ENCODE measurements around the gene NOP14. TPM values are rescaled to one million over a fixed set of nuclear protein-coding genes. Genes with fewer than 3 reads are reported as not detected.

Gene NOP14
- total and polyA plus RNA-seq, 2 donors (not counting 3 experiments of a cell fraction or from before 2014, with no cell fraction given) = 9.5 to 45.2 TPM

GRCh38 chr4:2937146-2937857 is 25.9 kb downstream of the NOP14 start:
- H3K9me1 ChIP-seq (replicated peaks; ENCODE audit: control insufficient read depth, extremely low read depth, insufficient read depth, low read length) = no peaks in the 10 kb centered on the region
- peaks cover 3 to 40% of the 10 kb centered on the region in 2 experiments for H3K36me3 ChIP-seq (ENCODE audit: control insufficient read depth in 2 of 2, extremely low read depth in 1 of 2, insufficient read depth in 2 of 2, low read length in 2 of 2)
- peak; percentile 60 for FAIRE-seq
- intact Hi-C loops (cut with micrococcal nuclease) (no loop called here), dilution Hi-C loops (cut with MboI; ENCODE audit: extremely low pct_ligation_motif_present, low sequenced_read_pairs) (no loop called here)
- H2AFZ ChIP-seq (ENCODE audit: low read depth, low read length) = no peak overlapping the region
- POLR2A ChIA-PET = no interaction called here
- H3K27ac ChIP-seq (ENCODE audit: insufficient read depth, low read depth, low read length) = no peak overlapping the region
- no peaks in the 10 kb centered on the region for H3K9me3 ChIP-seq (replicated peaks; ENCODE audit: control insufficient read depth, insufficient read depth, low read length)
- no peak for DNase-seq (ENCODE audit: low read depth, low spot score)
- H3K4me1 ChIP-seq (ENCODE audit: control insufficient read depth, extremely low read depth, insufficient read depth, low read length) = peaks cover 19% of the 10 kb centered on the region
- BruUV-seq (replicated peaks) = no TSS peak
- no peak overlapping the region for H3K9ac ChIP-seq (replicated peaks; ENCODE audit: extremely low read depth, insufficient read depth, low read length)
- H3K27me3 ChIP-seq (ENCODE audit: control insufficient read depth in 2 of 2, insufficient read depth in 2 of 2, low read length in 2 of 2) = no peaks in the 10 kb centered on the region
- peaks cover 17% of the 10 kb centered on the region for H3K79me2 ChIP-seq (ENCODE audit: control insufficient read depth, insufficient read depth, low read length)
- H4K20me1 ChIP-seq (replicated peaks; ENCODE audit: control insufficient read depth, extremely low read depth, insufficient read depth, low read length) = no peaks in the 10 kb centered on the region
- no peak overlapping the region for H3K4me2 ChIP-seq (ENCODE audit: insufficient read depth, low read length)
- TF ChIP-seq POLR2AphosphoS5 (IDR thresholded peaks at IDR 0.05; ENCODE audit: insufficient read depth, low read depth, low read length) (no peak), MAX (IDR thresholded peaks at IDR 0.05; ENCODE audit: insufficient read depth, insufficient read length) (no peak), EZH2 (IDR thresholded peaks at IDR 0.05; ENCODE audit: borderline replicate concordance, low read depth, low read length, severe bottlenecking) (no peak), CTCF (IDR thresholded peaks at IDR 0.05; ENCODE audit: extremely low read depth in 1 of 2, insufficient read depth in 1 of 2, low read depth in 1 of 2, low read length in 2 of 2) (no peak), GATA2 (IDR thresholded peaks at IDR 0.05; ENCODE audit: insufficient read depth, insufficient read length, low read depth, low read length) (no peak), FOS (IDR thresholded peaks at IDR 0.05; ENCODE audit: borderline replicate concordance, insufficient read depth, low read length) (no peak), MYC (IDR thresholded peaks at IDR 0.05; ENCODE audit: low read depth, low read length) (no peak), POLR2A (IDR thresholded peaks at IDR 0.05; ENCODE audit: low read depth, low read length) (no peak), JUN (IDR thresholded peaks at IDR 0.05; ENCODE audit: borderline replicate concordance, insufficient read depth, insufficient read length, low read depth) (no peak)
- CTCF ChIA-PET = interaction anchor here (0.7 to 1.4 kb wide), 3 partner anchors 12 to 17 kb away, joined by 3 to 4 read pairs (median 3); no protein-coding TSS in a partner anchor
- H3K4me3 ChIP-seq (replicated peaks in 1 of 3; ENCODE audit: insufficient read depth in 1 of 3, low read depth in 1 of 3, low read length in 3 of 3) = no peak overlapping the region

Data from endothelial cell of umbilical vein (primary cell).